ENCODE results near the gene AKAP1.
"Not testable (repeated sequence)": the region's sequence is repeated elsewhere in the genome, so short reads cannot be mapped to it uniquely, and the experiment has no call there.

The AKAP1 gene

GRCh38 chr17:57099165-57099564 is 14.1 kb downstream of the AKAP1 start:
- H3K27ac ChIP-seq (ENCODE audit: low read depth, low read length), result peak overlapping the region; percentile 50
- H3K9ac ChIP-seq (ENCODE audit: low read length), result no peak overlapping the region
- H3K27me3 ChIP-seq (ENCODE audit: control insufficient read depth, insufficient read depth, low read length), result no peaks in the 10 kb centered on the region
- no peaks in the 10 kb centered on the region for H3K36me3 ChIP-seq (ENCODE audit: control insufficient read depth, insufficient read depth, low read length)
- peaks cover 16% of the 10 kb centered on the region for H3K4me1 ChIP-seq (ENCODE audit: control insufficient read depth, insufficient read depth, low read length)
- no peak overlapping the region for H3K4me3 ChIP-seq (ENCODE audit: low read length)

- H3K27ac ChIP-seq (ENCODE audit: low read depth, low read length), result no peak overlapping the region
- no peak overlapping the region for H3K9ac ChIP-seq (ENCODE audit: low read length)
- peaks cover 16% of the 10 kb centered on the region for H3K4me1 ChIP-seq (ENCODE audit: control insufficient read depth, insufficient read depth, low read length)
These were observed 17.1 kb downstream of the AKAP1 start for GRCh38 chr17:57102122-57102521.

DNA sequence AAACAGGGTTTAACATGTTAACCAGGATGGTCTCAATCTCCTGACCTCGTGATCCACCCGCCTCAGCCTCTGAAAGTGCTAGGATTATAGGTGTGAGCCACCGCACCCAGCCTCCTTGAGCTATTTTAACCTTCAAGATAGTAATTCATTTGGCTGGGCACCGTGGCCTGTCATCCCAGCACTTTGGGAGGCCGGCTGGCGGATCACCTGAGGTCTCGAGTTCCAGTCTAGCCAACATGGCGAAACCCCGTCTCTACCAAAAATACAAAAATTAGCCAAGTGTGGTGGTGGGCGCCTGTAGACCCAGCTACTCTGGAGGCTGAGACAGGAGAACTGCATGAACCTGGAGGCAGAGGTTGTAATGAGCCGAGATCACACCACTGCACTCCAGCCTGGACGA is 17.6 kb downstream of the AKAP1 start:
- H3K27ac ChIP-seq (ENCODE audit: low read depth, low read length); H3K36me3 ChIP-seq (ENCODE audit: control insufficient read depth, insufficient read depth, low read length); H3K4me3 ChIP-seq (ENCODE audit: low read length); H3K27me3 ChIP-seq (ENCODE audit: control insufficient read depth, insufficient read depth, low read length); H3K9ac ChIP-seq (ENCODE audit: low read length): not testable (repeated sequence)
- peaks cover 16% of the 10 kb centered on the region for H3K4me1 ChIP-seq (ENCODE audit: control insufficient read depth, insufficient read depth, low read length)

More at GRCh38 chr17:57102122-57102521, 17.1 kb downstream of the AKAP1 start:
- Histone ChIP-seq H3K36me3 (ENCODE audit: control insufficient read depth, insufficient read depth, low read length) (peaks cover 8% of the 10 kb centered on the region), H3K4me3 (ENCODE audit: low read length) (no peak overlapping the region), H3K27me3 (ENCODE audit: control insufficient read depth, insufficient read depth, low read length) (no peaks in the 10 kb centered on the region)

DNA sequence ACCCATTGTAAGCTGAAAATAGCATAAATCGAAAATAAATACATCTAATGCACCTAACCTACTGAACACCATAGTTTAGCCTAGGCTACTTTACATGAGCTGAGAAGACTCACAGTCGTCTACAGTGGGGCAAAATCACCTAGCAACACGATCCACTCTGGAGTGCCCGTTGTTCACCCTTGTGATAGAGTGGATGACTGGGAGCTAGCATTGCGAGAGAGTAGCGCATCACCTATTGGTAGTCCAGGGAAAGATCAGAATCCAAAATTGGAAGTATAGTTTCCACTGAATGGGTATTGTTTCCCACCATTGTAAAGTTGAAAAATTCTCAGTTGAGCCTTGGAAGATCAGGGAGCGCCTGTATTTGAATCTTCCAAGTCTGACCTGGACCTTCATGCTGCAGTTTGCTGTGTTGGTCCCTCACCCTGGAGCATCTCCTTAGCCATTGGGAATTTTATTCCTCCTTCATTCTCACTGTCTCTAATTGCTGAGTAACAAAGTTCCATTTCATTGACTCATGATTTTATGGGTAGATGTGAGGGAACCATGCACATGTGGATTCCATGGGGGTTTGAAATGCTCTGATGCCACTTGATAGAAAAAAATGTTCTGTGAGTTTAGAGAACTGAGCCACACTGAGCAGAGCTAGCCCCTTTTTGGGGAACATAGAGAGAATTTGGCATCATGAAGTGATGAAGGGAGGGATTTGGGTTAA is 19.6 kb downstream of the AKAP1 start:
- Histone ChIP-seq H3K4me3 (ENCODE audit: low read length) (no peak overlapping the region), H3K9ac (ENCODE audit: low read length) (no peak overlapping the region), H3K27me3 (ENCODE audit: control insufficient read depth, insufficient read depth, low read length) (no peaks in the 10 kb centered on the region), H3K4me1 (ENCODE audit: control insufficient read depth, insufficient read depth, low read length) (peaks cover 5% of the 10 kb centered on the region), H3K36me3 (ENCODE audit: control insufficient read depth, insufficient read depth, low read length) (peaks cover 8% of the 10 kb centered on the region), H3K27ac (ENCODE audit: low read depth, low read length) (no peak overlapping the region)

- Histone ChIP-seq H3K27ac (ENCODE audit: low read depth, low read length) (no peak overlapping the region), H3K9ac (ENCODE audit: low read length) (no peak overlapping the region), H3K4me1 (ENCODE audit: control insufficient read depth, insufficient read depth, low read length) (peaks cover 13% of the 10 kb centered on the region), H3K4me3 (ENCODE audit: low read length) (no peak overlapping the region), H3K36me3 (ENCODE audit: control insufficient read depth, insufficient read depth, low read length) (peaks cover 8% of the 10 kb centered on the region), H3K27me3 (ENCODE audit: control insufficient read depth, insufficient read depth, low read length) (no peaks in the 10 kb centered on the region)
These were observed 20.5 kb downstream of the AKAP1 start for GRCh38 chr17:57105591-57105990.

GRCh38 chr17:57106107-57106835 is 21.2 kb downstream of the AKAP1 start:
- H3K27me3 ChIP-seq (ENCODE audit: control insufficient read depth, insufficient read depth, low read length), result no peaks in the 10 kb centered on the region
- H3K4me1 ChIP-seq (ENCODE audit: control insufficient read depth, insufficient read depth, low read length), result peaks cover 19% of the 10 kb centered on the region
- no peak overlapping the region for H3K4me3 ChIP-seq (ENCODE audit: low read length)
- H3K36me3 ChIP-seq (ENCODE audit: control insufficient read depth, insufficient read depth, low read length), result peaks cover 8% of the 10 kb centered on the region
- no peak overlapping the region for H3K9ac ChIP-seq (ENCODE audit: low read length)
- H3K27ac ChIP-seq (ENCODE audit: low read depth, low read length), result no peak overlapping the region

GRCh38 chr17:57106836-57107497 is 21.9 kb downstream of the AKAP1 start:
- Histone ChIP-seq H3K27me3 (ENCODE audit: control insufficient read depth, insufficient read depth, low read length) (no peaks in the 10 kb centered on the region), H3K4me3 (ENCODE audit: low read length) (no peak overlapping the region), H3K36me3 (ENCODE audit: control insufficient read depth, insufficient read depth, low read length) (peaks cover 12% of the 10 kb centered on the region), H3K9ac (ENCODE audit: low read length) (no peak overlapping the region), H3K27ac (ENCODE audit: low read depth, low read length) (no peak overlapping the region), H3K4me1 (ENCODE audit: control insufficient read depth, insufficient read depth, low read length) (peaks cover 24% of the 10 kb centered on the region)

- Histone ChIP-seq H3K27me3 (ENCODE audit: control insufficient read depth, insufficient read depth, low read length) (no peaks in the 10 kb centered on the region), H3K4me1 (ENCODE audit: control insufficient read depth, insufficient read depth, low read length) (peaks cover 24% of the 10 kb centered on the region), H3K4me3 (ENCODE audit: low read length) (peak overlapping the region; percentile 3), H3K9ac (ENCODE audit: low read length) (no peak overlapping the region), H3K27ac (ENCODE audit: low read depth, low read length) (no peak overlapping the region), H3K36me3 (ENCODE audit: control insufficient read depth, insufficient read depth, low read length) (peaks cover 18% of the 10 kb centered on the region)
These were observed 22.6 kb downstream of the AKAP1 start for GRCh38 chr17:57107498-57108101.

DNA sequence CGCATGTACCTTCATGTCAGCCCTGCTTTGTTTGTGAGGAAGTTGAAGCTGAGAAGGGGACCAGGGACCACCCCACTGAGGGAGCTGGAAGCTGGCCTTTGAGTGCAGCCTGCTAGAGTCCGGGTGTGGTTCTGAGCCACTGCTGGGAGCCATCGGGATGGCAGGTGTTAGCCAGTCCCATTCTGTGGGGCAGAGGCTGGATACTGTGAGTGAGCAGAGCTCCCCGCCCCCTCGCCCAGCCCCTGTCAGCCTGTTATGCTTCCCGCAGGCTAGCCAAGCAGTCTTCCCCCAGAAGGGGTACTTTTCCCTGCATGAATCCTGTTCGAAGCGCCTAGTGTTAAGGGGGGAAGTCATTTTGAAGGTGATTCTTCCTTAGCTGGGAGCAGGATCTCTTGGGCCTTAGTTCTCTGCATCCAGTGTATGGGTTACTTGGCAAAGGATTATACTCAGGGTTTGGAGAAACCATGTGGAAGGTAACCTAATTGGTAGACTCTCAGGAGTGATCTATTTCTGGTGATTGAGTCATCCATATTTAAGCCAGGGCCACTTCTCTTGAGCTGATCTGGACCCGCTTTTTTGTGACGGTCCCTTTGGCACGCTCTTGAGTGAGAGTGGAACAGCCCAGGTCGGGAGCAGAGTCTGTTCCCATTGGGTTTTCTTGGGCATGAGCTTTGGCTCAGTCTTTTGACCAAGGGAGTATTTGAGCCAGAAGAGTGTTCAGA is 23.8 kb downstream of the AKAP1 start:
- H3K27ac ChIP-seq (ENCODE audit: low read depth, low read length), result peak overlapping the region; percentile 67
- H3K4me3 ChIP-seq (ENCODE audit: low read length), result peak overlapping the region; percentile 7
- H3K27me3 ChIP-seq (ENCODE audit: control insufficient read depth, insufficient read depth, low read length), result no peaks in the 10 kb centered on the region
- H3K9ac ChIP-seq (ENCODE audit: low read length), result no peak overlapping the region
- peaks cover 18% of the 10 kb centered on the region for H3K36me3 ChIP-seq (ENCODE audit: control insufficient read depth, insufficient read depth, low read length)
- H3K4me1 ChIP-seq (ENCODE audit: control insufficient read depth, insufficient read depth, low read length), result peaks cover 24% of the 10 kb centered on the region

DNA sequence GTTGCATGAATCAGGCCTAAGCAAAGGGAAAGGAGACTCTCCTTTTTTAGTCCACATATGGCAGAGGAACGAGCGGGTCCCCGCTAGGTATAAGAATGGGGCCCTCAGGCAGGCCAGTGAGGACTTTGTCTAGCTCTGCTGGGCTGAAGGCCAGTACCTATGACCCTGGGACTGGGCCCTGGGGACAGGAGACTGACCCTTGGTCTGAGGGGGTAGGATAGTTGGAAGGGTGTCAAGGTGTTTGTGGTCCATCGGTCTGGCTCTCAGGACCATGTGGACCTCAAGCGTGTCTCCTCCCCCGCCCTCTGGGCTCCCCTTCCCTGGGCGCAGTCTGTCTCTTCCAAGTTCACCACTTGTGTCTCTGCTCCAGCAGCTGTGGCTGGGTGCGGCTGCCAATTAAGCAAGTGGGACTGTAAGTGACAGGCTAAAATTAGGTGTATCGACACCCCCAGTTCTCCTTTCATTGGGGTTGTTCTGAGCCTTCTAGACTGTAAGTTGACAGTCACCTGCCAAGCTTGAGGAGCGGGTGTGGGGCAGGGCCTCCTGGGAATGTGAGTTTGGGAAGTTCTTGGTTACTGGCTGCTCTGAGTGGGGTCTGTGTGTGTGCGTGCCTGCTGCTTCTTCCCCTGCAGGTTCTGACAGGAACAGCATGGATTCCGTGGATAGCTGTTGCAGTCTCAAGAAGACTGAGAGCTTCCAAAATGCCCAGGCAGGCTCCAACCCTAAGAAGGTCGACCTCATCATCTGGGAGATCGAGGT is 24.5 kb downstream of the AKAP1 start:
- peaks cover 24% of the 10 kb centered on the region for H3K4me1 ChIP-seq (ENCODE audit: control insufficient read depth, insufficient read depth, low read length)

GRCh38 chr17:57110152-57110542 is 25.1 kb downstream of the AKAP1 start:
- Histone ChIP-seq H3K36me3 (ENCODE audit: control insufficient read depth, insufficient read depth, low read length) (peaks cover 25% of the 10 kb centered on the region), H3K27me3 (ENCODE audit: control insufficient read depth, insufficient read depth, low read length) (no peaks in the 10 kb centered on the region), H3K9ac (ENCODE audit: low read length) (no peak overlapping the region), H3K4me3 (ENCODE audit: low read length) (no peak overlapping the region), H3K4me1 (ENCODE audit: control insufficient read depth, insufficient read depth, low read length) (peaks cover 24% of the 10 kb centered on the region), H3K27ac (ENCODE audit: low read depth, low read length) (peak overlapping the region; percentile 67)

More for the DNA sequence above, 24.5 kb downstream of the AKAP1 start:
- Histone ChIP-seq H3K27ac (ENCODE audit: low read depth, low read length) (peak overlapping the region; percentile 67), H3K27me3 (ENCODE audit: control insufficient read depth, insufficient read depth, low read length) (no peaks in the 10 kb centered on the region), H3K36me3 (ENCODE audit: control insufficient read depth, insufficient read depth, low read length) (peaks cover 22% of the 10 kb centered on the region), H3K4me3 (ENCODE audit: low read length) (no peak overlapping the region), H3K9ac (ENCODE audit: low read length) (no peak overlapping the region)

Data from rectal smooth muscle tissue (tissue), 1 donor.